ENCODE results near the gene DHX34.
A peak's percentile ranks its signal among the peaks of the same experiment; 100 is the strongest.
"Not testable (repeated sequence)": the region's sequence is repeated elsewhere in the genome, so short reads cannot be mapped to it uniquely, and the experiment has no call there.

Gene DHX34

DNA sequence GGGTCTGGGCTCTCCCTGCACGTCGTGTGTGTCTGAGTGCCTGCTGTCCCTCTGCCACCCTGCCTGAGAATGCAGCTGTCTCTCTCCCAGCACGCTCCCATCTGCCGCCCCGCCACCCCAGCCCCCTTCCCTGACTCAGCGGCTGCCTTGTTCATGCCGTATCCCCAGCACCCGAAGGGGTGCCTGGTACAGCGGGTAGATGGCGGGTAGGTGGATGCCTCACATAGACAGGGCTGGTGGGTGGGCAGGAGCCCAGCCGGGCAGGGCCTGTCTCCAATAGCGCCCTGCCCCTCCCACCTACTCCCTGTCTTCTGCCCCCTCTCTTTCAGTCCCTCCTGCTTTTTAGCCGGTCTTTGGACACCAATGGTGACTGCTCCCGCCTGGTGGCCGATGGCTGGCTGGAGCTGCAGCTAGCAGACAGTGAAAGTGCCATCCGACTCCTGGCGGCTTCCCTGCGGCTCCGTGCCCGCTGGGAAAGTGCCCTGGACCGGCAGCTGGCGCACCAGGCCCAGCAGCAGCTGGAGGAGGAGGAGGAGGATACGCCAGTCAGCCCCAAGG lies 30.3 kb downstream of the DHX34 start:
- ATAC-seq (replicated peaks) (no peak), DNase-seq (no peak)
- Mint-ChIP-seq H3K4me3 (no peak overlapping the region), H3K36me3 (peaks cover 64 to 65% of the 10 kb centered on the region in 2 donors), H3K27ac (no peak overlapping the region), H3K4me1 (peaks cover 24 to 28% of the 10 kb centered on the region in 2 donors), H3K27me3 (no peaks in the 10 kb centered on the region), H3K9me3 (peaks cover 4 to 5% of the 10 kb centered on the region in 2 donors)

DNA sequence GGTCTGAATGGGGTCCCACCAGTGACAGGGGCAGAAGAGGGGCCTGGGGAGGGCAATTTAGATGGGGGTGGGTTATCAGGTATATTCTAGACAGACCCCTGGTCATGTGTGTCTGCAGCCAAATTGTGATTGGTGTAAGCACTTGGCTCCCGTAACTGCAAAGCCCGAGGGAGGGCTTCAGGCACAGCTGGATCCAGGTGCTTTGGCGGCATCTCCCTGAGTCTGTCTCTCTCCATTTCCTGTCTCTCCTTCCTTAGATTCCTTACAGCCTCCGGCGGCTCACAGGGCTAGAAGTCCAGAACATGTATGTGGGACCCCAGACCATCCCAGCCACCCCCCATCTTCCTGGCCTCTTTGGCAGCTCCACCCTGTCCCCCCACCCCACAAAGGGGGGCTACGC lies 31.4 kb downstream of the DHX34 start:
- Mint-ChIP-seq H3K4me3 (no peak overlapping the region), H3K36me3 (peaks cover 59 to 64% of the 10 kb centered on the region in 2 donors), H3K4me1 (peaks cover 24 to 28% of the 10 kb centered on the region in 2 donors), H3K27me3 (no peaks in the 10 kb centered on the region), H3K9me3 (peaks cover 4 to 5% of the 10 kb centered on the region in 2 donors), H3K27ac (no peak overlapping the region)
- no peak for DNase-seq
- no peak for ATAC-seq (replicated peaks)

DNA sequence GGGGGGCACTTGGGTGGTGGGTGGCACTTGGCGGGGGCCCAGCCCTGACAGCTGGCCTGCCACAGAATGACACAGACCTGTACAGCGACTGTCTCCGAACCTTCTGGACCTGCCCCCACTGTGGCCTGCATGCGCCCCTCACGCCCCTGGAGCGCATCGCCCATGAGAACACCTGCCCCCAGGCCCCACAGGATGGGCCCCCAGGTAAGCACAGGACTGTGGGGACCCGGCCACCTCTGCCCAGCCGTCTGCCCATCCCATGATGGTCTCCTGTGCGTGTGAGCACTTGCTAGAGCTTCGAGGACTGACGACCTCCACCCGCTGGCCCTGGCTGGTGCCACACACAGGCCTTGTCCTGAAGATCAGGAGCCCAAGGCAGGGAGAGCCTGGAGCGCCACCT lies 32.0 kb downstream of the DHX34 start:
- Mint-ChIP-seq H3K27me3 (no peaks in the 10 kb centered on the region), H3K27ac (no peak overlapping the region), H3K4me1 (peaks cover 24 to 28% of the 10 kb centered on the region in 2 donors), H3K36me3 (peaks cover 57 to 59% of the 10 kb centered on the region in 2 donors), H3K9me3 (peaks cover 4 to 5% of the 10 kb centered on the region in 2 donors), H3K4me3 (no peak overlapping the region)
- DNase-seq (no peak), ATAC-seq (replicated peaks) (no peak)

DNA sequence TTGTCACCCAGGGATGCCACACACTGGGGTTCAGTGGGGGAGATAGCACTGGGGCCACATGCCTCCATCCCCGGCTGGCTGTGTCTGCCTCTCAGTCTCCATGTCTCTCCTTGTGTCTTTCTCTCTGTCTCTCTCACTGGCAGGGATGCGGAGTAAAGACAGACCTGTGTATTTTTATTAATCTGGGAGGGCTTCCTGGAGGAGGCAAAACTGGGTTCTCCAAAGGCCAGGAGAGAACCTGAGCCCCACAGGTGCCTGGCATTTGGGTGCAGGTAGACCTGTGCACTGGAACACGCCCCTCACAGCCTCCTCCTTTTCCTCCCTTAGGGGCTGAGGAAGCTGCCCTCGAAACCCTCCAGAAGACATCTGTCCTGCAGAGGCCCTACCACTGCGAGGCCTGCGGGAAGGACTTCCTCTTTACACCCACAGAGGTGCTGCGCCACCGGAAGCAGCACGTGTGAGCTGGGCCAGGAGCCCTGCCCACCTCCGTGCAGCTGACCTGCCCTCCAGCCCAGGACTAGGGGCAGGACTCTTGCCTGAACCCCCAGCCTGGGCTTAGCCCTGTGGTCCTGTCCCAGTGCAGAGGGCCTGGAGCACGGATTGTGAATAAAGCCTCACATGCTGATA lies 32.7 kb downstream of the DHX34 start:
- peak; percentile 69 to 78 for ATAC-seq (replicated peaks)
- Mint-ChIP-seq H3K9me3 (peaks cover 4 to 5% of the 10 kb centered on the region in 2 donors), H3K36me3 (peaks cover 55 to 56% of the 10 kb centered on the region in 2 donors), H3K4me1 (peaks cover 24 to 28% of the 10 kb centered on the region in 2 donors), H3K27me3 (no peaks in the 10 kb centered on the region), H3K4me3 (no peak overlapping the region), H3K27ac (peak overlapping the region; percentile 81)
- DNase-seq = peak; percentile 15

DNA sequence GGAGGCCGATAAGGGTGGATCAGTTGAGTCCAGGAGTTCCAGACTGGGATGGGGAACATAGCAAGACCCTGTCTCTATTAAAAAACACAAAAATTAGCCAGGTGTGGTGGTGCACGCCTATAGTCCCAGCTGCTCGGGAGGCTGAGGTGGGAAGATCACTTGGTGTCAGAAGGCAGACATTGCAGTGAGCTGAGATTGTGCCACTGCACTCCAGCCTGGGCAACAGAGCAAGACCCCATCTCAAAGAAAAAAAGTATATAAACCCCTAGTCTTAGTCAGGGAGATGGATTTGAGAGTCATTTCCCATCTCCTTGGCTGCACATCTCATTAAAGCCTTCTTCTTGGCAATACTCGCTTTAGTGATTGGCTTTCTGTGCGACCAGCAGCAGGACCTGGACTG lies 34.8 kb downstream of the DHX34 start:
- H3K27me3 Mint-ChIP-seq; ATAC-seq (replicated peaks); H3K27ac Mint-ChIP-seq; DNase-seq; H3K4me3 Mint-ChIP-seq; H3K9me3 Mint-ChIP-seq: not testable (repeated sequence)
- Mint-ChIP-seq H3K4me1 (peaks cover 20 to 28% of the 10 kb centered on the region in 2 donors), H3K36me3 (peaks cover 40 to 41% of the 10 kb centered on the region in 2 donors)

DNA sequence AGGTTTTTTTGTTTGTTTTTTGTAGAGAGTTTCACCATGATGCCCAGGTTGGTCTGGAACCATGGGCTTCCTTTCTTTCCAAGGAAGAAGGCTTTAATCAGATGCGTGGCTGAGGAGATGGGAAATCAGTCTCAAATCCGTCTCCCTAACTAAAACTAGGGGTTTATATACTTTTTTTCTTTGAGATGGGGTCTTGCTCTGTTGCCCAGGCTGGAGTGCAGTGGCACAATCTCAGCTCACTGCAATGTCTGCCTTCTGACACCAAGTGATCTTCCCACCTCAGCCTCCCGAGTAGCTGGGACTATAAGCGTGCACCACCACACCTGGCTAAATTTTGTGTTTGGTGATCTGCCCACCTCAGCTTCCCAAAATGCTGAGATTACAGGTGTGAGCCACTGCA lies 35.4 kb downstream of the DHX34 start:
- not testable (repeated sequence) for H3K4me3 Mint-ChIP-seq; DNase-seq; ATAC-seq (replicated peaks); H3K9me3 Mint-ChIP-seq; H3K27ac Mint-ChIP-seq; H3K27me3 Mint-ChIP-seq
- H3K4me1 Mint-ChIP-seq = peaks cover 20 to 28% of the 10 kb centered on the region in 2 donors
- H3K36me3 Mint-ChIP-seq = peaks cover 35 to 36% of the 10 kb centered on the region in 2 donors

DNA sequence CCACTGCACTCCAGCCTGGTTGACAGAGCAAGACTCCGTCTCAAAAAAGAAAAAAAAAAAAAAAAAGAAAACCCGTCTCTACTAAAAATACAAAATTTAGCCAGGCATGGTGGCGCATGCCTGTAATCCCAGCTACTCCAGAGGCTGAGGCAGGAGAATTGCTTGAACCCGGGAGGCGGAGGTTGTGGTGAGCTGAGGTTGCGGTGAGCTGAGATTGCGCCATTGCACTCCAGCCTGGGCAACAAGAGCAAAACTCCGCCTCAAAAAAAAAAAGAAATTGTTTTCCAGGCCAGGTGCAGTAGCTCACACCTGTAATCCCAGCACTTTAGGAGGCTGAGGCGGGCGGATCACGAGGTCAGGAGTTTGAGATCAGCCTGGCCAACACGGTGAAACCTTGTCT lies 37.5 kb downstream of the DHX34 start:
- not testable (repeated sequence) for H3K4me3 Mint-ChIP-seq; H3K27ac Mint-ChIP-seq; H3K9me3 Mint-ChIP-seq; ATAC-seq (replicated peaks); DNase-seq
- Mint-ChIP-seq H3K36me3 (peaks cover 14 to 16% of the 10 kb centered on the region in 2 donors), H3K27me3 (peaks cover 0 to 18% of the 10 kb centered on the region in 2 donors), H3K4me1 (peaks cover 13 to 28% of the 10 kb centered on the region in 2 donors)

DNA sequence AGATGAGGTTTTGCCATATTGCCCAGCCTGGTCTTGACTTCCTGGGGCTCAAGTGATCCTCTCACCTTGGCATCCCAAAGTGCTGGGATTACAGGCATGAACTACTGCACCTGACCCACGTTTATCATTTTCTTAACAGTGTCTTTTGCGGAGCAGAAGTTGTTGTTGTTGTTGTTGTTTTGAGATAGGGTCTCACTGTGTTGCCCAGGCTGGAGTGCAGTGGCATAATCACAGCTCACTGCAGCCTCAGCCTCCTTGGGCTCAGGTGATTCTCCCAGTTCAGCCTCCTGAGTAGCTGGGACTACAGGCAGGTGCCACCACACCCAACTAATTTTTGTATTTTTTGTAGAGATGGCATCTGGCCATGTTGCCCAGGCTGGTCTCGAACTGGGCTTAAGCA lies 38.5 kb downstream of the DHX34 start:
- not testable (repeated sequence) for H3K9me3 Mint-ChIP-seq; H3K36me3 Mint-ChIP-seq; ATAC-seq (replicated peaks); H3K27ac Mint-ChIP-seq; H3K4me3 Mint-ChIP-seq; DNase-seq
- peaks cover 8 to 20% of the 10 kb centered on the region in 2 donors for H3K4me1 Mint-ChIP-seq
- H3K27me3 Mint-ChIP-seq = peaks cover 1 to 22% of the 10 kb centered on the region in 2 donors

DNA sequence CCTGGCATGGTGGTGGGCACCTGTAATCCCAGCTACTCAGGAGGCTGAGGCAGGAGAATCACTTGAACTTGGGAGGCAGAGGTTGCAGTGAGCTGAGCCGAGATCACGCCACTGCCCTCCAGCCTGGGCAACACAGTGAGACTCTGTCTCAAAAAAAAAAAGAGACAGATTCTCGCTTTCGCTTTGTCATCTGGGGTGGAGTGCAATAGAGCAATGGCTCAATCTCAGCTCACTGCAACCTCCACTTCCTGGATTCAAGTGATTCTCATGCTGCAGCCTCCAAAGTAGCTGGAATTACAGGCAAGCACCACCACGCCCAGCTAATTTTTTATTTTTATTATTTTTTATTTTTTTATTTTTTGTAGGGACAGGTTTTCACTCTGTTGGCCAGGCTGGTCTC lies 39.6 kb downstream of the DHX34 start:
- not testable (repeated sequence) for H3K36me3 Mint-ChIP-seq; H3K4me3 Mint-ChIP-seq; H3K9me3 Mint-ChIP-seq; ATAC-seq (replicated peaks); DNase-seq; H3K27ac Mint-ChIP-seq
- H3K27me3 Mint-ChIP-seq = peaks cover 10 to 33% of the 10 kb centered on the region in 2 donors
- peaks cover 2 to 10% of the 10 kb centered on the region in 2 donors for H3K4me1 Mint-ChIP-seq

DNA sequence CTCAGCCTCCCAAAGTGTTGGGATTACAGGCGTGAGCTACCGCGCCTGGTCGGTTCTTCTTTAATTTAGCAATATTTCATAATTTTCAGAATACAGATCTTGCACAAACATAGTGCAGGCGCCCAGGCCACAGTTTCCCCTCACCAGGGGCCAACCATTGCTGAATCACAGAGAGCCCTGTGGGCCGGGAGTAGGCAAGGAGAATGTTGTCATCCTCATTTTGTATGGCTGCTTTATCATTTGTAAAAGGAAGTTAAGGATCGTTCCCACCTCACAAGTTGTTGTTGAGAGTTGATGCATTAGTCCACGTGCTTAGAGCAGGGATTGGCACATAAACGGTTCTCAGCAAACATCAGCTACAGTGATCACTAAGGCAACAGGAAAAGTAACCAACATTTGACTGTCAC lies 40.0 kb downstream of the DHX34 start:
- H3K27ac Mint-ChIP-seq = no peak overlapping the region
- H3K4me1 Mint-ChIP-seq = peaks cover 2 to 10% of the 10 kb centered on the region in 2 donors
- no peaks in the 10 kb centered on the region for H3K36me3 Mint-ChIP-seq
- peaks cover 14 to 37% of the 10 kb centered on the region in 2 donors for H3K27me3 Mint-ChIP-seq
- no peak overlapping the region for H3K4me3 Mint-ChIP-seq
- ATAC-seq (replicated peaks) (no peak), DNase-seq (no peak)
- no peaks in the 10 kb centered on the region for H3K9me3 Mint-ChIP-seq

DNA sequence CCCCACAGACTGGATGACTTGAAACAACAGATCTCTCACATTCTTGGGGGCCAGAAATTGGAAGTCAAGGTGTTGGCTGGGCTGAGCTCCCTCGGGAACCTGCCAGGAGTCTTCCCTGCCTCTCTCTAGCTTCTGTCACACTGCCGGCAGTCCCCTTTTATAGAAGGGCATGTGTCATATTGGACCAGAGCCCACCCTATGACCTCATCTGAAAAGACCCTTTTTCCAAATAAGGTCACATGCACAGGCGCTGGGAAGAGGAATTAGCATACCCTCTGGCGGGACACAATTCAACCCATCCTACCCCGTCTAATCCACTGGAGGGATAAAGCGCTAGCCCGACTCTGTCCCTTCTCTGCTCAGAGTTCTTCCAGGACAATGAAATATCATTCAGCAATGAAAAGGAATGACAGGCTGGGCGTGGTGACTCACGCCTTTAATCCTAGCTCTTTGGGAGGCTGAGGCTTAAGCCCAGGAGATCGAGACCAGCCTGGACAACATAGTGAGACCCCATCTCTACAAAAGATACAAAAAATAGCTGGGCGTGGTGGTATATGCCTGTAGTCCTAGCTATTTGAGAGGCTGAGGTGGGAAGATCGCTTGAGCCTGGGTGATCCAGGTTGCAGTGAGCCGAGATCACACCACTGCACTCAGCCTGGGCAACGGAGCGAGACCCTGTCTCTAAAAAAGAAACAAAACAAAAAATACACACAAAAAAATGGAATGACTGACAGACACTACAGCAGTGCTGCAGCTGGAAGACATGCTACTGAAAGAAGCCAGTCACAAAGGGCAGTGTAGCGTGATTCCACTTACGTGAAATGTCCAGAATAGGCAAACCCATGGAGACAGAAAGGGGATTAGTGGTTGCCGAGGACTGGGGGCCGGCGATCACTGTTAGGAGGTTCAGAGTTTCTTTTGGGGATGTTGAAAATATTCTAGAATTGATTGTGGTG lies 41.7 kb downstream of the DHX34 start:
- H3K36me3 Mint-ChIP-seq = no peaks in the 10 kb centered on the region
- H3K4me3 Mint-ChIP-seq = no peak overlapping the region
- ATAC-seq (replicated peaks) = peak in 1 of 2 donors; percentile 25
- H3K27ac Mint-ChIP-seq = no peak overlapping the region
- H3K9me3 Mint-ChIP-seq = no peaks in the 10 kb centered on the region
- H3K4me1 Mint-ChIP-seq = peaks cover 4 to 10% of the 10 kb centered on the region in 2 donors
- H3K27me3 Mint-ChIP-seq = peaks cover 21 to 50% of the 10 kb centered on the region in 2 donors
- no peak for DNase-seq

DNA sequence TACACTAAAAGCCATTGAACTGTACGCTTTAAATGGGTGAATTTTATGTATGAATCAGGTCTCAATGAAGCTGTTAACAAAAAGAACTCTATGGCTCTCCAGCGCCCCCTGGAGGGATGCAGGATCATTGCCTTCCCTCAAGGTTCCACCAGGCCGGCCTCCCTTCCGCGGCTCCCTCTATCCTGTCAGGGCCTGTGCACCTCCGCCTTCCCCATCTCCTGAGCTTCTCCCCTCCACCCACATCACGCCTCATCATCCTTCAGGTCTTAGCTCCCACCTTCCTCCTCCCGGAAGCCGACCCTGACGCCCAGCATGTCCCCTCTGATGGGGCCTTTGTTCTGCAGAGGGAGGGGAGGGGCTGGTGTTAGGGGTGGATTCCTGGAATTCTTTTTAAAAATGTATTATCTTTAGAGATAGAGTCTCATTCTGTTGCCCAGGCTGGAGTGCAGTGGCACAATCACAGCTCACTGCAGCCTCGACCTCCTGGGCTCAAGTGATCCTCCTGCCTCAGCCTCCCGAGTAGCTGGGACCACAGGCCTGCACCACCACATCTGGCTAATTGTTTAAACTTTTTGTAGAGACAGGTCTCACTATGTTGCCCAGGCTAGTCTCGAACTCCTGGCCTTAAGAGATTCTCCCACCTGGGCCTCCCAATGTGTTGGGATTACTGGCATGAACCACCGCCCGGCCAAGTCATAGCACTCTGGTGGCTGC lies 42.6 kb downstream of the DHX34 start:
- H3K4me3 Mint-ChIP-seq = no peak overlapping the region
- ATAC-seq (replicated peaks) = peak; percentile 85
- no peaks in the 10 kb centered on the region for H3K36me3 Mint-ChIP-seq
- H3K27ac Mint-ChIP-seq = no peak overlapping the region
- no peaks in the 10 kb centered on the region for H3K9me3 Mint-ChIP-seq
- peaks cover 28 to 52% of the 10 kb centered on the region in 2 donors for H3K27me3 Mint-ChIP-seq
- DNase-seq = peak; percentile 57
- peaks cover 4 to 10% of the 10 kb centered on the region in 2 donors for H3K4me1 Mint-ChIP-seq

DNA sequence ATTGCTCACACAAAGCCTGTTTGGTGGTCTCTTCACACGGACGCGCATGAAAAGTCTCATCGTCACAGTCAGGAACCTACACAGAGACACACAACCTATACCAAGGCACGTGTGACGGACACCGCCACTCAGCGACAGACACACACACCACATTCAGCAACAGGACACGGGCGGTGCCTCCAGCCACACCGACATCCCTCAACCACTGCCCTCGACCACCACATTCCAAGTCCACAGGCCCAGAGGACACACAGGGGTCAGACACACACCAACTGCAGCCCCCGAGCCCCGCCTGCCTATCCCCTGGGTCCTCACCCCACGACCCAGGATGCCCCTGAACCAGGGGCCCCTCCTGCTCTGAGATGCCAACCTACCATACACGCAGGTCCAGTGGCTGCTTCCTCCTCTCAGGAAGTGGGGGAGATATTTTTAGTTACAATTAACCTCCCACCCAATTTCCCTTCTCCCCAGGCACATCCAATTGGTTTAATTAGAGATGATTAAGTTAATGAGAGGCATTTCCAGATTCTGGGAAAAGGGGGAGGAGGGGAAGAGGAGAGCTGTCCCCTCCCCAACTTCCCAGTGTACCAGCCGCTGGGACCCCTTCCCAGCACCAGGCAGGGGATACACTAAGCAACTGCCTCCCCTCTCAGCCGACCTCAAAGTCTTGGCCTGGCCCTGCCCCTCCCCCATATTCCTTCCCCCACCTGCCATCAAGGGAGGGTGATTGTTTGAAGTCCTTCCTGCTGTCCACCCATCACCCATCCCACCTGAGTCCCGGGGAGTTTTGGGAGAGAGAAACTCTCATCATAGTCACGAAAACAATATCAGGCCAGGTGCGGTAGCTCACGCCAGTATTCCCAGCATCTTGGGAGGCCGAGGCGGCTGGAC lies 49.8 kb downstream of the DHX34 start:
- no peak overlapping the region for H3K27ac Mint-ChIP-seq
- ATAC-seq (replicated peaks) (no peak), DNase-seq (no peak)
- peaks cover 0 to 2% of the 10 kb centered on the region in 2 donors for H3K4me1 Mint-ChIP-seq
- no peak overlapping the region for H3K4me3 Mint-ChIP-seq
- peaks cover 43 to 62% of the 10 kb centered on the region in 2 donors for H3K27me3 Mint-ChIP-seq
- H3K36me3 Mint-ChIP-seq = peaks cover 0 to 1% of the 10 kb centered on the region in 2 donors
- no peaks in the 10 kb centered on the region for H3K9me3 Mint-ChIP-seq
